Frontal cortex (tissue), 4 donors: ENCODE results near the gene GMPR2. TPM values are rescaled to one million over a fixed set of nuclear protein-coding genes. Genes with fewer than 3 reads are reported as not detected.

ENCODE experiments used
- DNase-seq, 2 donors: peaks; one replicate each; pipeline ENCODE4 v3.0.0; 2012; ENCODE audit warnings: low spot score in 2 of 2
- FAIRE-seq: peaks from 2 replicates; lab custom pipeline; 2012; peaks lifted over from hg19 to GRCh38; lab: Jason Lieb, UNC
- total RNA-seq: library from RNA; depleted of rRNA; stranded (reverse); fragments of >200 nt; gene quantifications from one replicate; pipeline ENCODE4 v1.2.3, GENCODE V29; 2014
- donor health status: control.
- donor health status: control.
- donor health status: control.

GMPR2 gene
- 51.8 TPM for total RNA-seq

DNA sequence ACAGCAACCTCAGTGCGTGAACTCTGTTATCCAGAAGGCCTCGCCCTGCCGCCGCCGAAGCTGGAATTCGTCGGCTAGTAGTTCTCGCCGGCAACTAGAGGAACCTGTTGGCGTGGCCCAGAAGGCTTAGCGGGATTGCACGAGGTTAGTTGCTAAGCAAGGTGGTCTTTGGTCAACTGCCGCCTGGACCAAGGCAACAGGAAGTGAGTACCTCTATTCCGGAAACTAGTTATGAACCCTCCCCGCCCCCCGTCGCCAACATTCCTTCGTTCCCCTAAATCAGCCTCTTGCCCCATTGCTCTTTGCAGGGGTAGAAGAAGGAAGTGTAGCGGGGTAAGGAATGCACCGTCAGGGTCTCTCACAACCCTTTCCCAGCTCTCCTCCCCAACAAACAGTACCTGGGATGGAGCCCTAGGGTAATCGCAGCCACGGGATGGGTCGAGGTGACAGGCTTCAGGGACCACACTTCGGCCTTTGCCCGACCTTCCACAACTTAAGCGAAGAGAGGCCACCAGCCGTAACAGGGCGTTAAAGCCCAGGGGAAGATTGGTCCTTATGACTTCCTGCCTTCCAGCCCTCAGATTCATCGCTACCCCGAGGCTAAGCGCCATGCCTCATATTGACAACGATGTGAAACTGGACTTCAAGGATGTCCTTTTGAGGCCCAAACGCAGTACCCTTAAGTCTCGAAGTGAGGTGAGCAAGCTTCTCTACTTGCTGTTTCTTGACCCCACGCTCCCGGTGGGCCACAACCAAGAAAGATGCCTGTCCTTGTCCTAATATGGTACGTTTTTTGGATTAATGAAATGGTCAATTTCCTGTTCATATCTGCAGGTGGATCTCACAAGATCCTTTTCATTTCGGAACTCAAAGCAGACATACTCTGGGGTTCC, at the start of gene GMPR2:
TSS of gene GMPR2 (plus strand) at position 285 of the 893 bp plus-strand sequence. CDS start at position 610, 325 bp downstream.
- DNase-seq, result peak; percentile 35 to 51
- no peak for FAIRE-seq

DNA sequence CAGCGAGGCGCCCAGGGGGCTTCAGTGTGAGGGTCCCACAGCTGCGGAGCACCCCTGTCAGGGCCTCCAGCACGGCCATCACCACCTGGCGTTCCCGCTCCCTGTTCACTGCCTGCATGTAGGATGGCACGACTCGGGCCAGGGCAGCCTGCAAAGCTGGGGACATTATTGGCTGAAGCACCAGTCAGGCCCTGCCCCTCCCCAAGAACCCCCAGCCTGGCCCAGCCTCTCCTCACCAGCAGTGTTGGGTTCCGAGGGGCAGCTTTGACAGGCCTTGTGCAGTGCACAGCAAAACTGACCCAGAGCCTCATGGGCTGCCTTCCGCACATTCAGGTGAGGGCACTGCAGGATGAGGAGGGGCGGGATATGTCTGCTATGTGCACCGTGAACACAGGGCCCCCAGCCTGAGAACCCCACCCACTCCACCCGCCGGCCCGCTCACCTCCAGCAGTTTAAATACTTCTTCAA, 49.7 kb upstream of the GMPR2 start:
- FAIRE-seq (no peak), DNase-seq (no peak)

DNA sequence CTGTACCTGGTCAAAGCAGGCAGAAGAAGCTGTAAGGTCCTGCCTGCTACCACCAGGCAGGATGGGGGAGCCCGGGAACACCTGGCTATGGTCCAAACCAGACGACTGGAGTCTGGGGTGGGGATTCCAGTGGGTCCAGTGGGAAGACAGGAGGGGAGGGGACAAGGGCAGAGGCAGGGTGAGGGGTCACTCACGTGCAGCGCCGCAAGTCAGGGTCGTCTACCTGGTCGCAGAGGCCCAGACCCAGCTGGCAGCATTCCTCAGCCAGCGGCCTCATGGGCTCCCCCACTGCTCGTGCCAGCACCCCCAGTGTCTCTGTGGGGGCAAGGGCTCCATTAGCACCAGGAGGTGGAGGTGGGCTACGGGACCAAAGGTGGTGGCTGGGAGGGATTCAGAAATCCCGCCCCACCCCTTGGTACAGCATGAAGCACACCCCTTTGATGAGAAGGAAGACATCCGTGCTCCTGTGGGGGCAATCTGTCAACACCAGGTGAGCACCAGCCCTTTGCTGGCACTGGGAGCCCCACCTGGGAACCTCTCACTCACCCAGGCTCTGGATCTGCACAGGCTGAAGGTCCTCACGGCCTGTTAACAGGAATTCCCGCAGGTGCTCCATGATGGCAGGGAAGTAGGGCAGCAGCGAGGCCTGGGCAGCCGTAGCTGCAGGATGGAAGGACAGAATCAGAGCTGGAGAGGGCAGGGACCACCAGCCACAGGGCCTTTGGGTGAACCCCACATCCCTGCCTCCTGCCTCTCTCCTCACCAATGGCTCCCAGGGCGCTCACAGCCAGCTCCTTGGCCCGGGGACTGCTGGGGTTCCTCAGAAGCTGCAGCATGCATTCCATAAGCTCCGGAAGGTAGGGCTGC, 48.4 kb upstream of the GMPR2 start:
- FAIRE-seq, result no peak
- no peak for DNase-seq

DNA sequence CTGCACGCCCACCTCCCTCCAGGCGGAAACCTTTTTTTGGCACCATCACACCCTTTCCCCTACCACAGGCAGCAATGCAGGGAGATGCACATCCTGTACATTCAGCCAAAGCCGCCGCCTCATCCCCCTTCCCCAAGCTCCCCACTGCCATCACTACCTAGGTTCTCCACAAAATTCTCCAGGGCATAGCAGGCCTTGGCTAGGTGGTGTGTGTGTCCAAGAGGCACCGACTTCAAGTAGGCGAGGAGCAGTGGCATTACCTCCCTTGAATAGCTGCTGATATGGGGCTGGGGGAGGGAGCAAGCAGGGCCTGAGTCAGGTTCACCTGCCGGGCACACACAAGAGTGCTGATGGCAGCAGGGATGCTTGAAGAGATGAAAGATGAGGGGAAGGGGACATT, 47.7 kb upstream of the GMPR2 start:
- no peak for DNase-seq
- no peak for FAIRE-seq

DNA sequence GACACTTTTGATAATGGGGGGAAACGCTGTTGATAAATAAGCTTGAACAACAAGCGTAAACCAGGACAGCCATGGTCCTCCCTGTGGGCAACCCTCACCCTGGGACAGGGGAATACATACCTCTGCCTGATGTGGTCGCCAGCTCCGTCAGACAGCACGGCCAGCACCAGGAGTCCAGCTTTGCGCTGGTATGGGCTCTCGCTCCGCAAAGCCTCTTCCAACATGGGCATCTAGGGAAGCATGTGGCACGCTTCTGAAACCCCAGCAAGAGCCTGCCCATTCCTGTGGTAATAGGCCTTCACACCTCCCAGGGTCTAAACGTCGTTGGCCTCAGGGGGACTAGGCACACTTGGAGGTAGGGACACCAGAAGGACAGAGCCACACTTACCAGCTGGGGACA, 47.0 kb upstream of the GMPR2 start:
- DNase-seq, result no peak
- no peak for FAIRE-seq

DNA sequence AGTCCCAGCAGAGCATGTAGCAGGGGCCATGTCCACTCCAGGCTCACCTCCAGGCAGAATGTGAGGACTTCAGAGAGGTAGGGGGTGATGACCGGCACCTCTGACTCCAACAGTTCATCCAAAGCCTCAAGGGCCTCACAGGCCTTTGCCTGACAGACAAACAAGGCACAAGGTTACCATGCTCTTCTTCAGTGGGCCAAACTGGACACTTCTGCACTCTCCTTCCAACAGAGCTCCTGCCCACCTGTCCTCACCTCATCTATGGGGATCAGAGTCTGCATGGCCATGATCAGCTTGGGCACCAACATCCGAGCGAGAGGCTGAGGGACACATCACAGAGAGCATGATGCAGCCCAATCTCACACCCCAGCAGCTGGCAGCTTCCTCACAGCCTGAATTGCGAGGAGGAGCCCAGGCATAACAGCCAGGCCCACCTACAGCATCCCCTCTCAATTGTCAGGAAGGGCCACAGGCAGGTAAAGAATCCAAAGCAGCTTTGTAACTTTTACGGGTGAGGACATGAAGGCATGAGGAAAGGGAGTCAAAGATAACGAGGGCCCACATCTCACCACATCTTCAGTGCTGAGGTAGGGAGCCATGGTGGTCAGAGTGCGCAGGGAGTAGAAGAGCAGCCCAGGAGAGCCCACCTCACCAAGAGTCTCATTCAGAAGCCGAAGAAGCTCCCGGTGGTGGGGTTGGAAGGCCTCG, 45.7 kb upstream of the GMPR2 start:
- FAIRE-seq (no peak), DNase-seq (no peak)

DNA sequence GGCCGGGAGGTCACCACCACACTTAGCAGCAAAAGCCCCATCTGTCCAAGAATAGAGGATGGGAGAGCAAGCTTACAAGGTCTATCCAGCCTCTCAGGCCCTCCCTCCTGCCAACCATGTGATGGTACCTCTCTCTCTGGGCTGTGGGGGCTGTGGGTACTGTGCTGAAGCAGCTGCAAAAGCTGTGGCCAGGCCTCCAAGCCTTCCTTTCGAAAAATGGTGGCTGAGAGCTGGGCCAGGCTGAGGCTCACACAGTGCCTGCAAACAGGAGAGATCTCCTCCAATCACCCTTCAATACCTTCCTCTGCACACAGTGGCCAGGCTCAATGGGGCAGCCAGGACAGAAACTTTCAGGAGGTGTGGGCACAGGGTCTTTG, 45.2 kb upstream of the GMPR2 start:
- no peak for DNase-seq
- FAIRE-seq, result no peak

DNA sequence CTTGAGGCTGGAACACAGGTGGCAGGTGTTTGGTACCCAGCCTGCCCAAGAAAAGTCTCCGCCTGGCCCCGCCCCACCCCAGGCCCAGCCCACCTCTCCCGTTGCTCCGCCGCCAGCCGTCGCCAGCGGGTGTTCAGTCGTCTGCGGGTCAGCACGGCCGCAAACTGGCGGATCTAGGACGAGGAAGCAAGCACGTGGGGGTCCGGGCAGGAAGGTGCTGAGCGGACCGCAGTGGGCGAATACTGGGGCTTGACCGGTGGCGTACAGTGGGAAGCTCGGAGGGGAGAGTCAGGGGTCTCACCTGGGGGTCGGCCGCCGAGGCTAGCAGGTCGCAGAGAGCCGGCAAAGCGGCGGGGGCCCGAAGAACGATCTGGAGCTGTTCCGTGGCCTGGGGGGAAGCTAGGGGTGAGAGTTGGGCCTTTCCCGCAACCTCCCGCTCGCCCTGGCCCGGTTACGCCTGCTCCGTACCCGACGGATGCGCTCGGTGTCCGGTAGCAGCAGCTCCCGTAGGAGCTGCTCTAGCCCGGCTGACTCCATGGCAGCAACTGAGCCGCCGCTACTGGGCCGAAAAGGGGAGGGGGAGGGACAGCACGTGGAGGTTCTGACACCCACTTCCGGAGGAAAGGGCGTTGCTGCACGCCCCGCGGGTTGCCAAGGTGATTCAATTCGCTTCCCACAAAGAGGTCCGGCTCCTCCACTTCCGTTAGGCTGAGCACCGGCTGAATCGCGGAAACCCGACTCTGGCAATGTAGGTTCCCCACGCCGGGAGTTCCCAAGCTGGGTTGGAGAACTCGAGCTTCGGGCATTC, 44.3 kb upstream of the GMPR2 start, which contains the start of gene IPO4:
TSS of gene IPO4 (minus strand) at position 566 of the 808 bp plus-strand sequence. CDS start at position 537, 29 bp downstream.
- DNase-seq (peak; percentile 96 to 100), FAIRE-seq (no peak)

DNA sequence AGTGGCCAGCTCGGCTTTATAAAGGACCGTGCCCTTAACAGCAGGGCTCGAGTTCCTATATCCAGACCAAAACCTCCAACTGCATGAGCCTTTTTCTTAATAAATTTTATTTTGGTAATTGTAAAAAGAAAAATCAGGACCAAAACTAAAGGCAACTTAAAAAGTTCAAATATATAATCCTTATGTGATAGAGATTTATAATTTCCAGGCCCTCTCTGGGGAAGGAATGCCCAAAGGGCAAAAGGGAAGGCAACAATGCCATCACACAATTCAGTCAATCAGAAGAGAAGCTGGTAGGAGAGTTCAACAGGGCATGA, 43.7 kb upstream of the GMPR2 start:
- FAIRE-seq (no peak), DNase-seq (no peak)

DNA sequence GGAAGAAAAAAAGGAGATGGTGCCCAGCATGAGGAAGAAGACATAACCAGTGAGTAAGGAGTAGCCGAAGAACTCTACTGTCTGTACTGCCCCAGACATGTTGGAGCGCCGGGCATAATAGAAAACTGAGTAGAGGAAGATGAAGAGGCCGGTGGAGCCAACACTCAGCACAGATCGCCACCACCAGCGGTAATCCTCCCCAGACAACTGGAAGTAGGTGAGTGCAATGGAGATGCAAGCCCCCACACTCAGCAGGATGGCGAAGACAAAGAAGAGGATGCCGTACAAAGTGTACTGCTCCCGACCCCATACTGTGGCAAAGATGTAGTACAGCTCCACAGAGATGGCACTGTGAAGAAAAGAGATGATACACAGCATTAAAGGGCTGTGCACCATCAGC, 43.3 kb upstream of the GMPR2 start:
- DNase-seq (no peak), FAIRE-seq (no peak)

DNA sequence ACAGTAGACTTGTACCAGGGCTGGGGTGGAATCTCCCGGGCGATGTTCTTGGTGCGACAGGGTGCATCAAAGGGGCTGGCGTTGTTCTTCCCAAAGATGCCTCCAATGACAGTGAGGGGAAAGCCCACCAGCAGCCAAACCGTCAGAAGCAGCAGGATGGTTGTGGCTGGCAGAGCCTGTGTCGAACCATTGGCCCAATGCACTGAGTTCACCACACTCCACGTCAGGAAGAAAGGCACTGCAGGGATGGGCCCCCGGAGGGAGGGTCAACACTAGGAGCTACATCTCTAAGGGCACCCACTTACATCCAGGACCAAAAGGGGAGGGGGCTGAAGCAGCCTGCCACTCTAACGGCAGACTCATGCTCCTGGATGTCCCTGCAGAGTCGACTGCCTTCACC, 42.3 kb upstream of the GMPR2 start:
- FAIRE-seq (no peak), DNase-seq (no peak)

DNA sequence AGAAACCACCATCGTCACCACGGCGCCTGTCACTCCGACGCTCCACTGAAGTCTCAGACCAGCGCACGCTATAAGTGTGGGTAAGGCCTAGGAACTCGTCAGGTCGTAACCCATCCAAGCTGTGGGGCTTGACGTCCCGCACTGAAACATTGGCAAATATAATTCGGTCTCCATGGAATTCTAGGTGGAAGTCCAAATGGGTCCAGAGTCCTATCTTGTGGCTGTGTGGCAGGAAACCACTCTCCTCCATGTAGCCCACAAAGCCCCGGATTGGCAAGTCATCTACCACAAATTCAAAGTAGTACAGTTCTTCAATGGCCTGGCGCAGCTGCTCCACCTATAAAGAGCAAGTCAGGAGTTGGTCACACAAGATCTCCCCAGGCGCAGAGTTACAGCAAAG, 39.8 kb upstream of the GMPR2 start:
- DNase-seq (no peak), FAIRE-seq (no peak)

DNA sequence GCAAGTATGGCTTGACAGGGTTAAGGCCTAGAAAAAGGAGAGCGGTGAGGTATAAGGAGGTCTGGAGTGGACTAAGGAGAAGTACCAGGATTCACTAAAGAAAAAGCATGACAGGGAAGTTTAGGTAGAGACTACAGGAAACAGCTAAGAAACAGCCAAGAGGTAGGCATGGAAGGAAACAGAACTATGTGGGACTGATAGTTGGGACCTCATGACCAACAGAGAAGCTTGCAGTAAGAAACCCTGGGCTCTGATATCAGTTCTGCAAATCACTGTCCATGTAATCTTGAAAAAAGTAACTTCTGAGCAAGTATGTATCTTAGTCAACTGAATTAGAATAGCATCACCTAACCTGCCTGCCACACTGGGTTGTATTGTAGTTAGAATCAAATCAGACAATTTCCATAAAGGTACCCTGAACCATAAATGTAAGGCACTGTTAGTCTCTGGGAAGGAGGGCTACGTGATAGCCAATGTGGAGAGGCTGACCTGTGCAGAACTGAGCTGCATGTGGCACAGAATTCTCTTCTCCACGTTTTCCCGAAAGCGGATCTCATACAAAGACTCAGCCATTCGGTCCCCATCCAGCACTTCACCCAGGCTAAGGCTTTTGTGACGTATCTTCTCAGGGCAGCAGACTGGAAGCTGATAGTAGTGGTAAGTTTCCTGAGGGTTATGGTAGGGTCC, 38.4 kb upstream of the GMPR2 start:
- DNase-seq (no peak), FAIRE-seq (no peak)

DNA sequence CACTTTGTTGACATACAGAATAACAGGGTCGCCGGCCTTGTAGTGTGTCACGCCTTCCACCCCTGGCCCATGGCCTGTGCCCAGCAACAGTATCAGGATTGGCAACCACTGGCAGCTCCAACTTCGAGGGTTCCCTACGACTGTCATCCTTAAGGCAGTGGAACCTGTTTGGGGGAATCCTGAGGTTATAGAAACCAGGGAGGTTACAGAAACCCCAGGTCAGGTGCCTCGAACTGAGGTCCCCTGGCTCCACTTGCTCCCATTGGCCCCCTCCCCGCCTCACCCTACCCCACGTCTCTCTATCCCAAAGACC, 37.9 kb upstream of the GMPR2 start:
- DNase-seq (no peak), FAIRE-seq (no peak)

DNA sequence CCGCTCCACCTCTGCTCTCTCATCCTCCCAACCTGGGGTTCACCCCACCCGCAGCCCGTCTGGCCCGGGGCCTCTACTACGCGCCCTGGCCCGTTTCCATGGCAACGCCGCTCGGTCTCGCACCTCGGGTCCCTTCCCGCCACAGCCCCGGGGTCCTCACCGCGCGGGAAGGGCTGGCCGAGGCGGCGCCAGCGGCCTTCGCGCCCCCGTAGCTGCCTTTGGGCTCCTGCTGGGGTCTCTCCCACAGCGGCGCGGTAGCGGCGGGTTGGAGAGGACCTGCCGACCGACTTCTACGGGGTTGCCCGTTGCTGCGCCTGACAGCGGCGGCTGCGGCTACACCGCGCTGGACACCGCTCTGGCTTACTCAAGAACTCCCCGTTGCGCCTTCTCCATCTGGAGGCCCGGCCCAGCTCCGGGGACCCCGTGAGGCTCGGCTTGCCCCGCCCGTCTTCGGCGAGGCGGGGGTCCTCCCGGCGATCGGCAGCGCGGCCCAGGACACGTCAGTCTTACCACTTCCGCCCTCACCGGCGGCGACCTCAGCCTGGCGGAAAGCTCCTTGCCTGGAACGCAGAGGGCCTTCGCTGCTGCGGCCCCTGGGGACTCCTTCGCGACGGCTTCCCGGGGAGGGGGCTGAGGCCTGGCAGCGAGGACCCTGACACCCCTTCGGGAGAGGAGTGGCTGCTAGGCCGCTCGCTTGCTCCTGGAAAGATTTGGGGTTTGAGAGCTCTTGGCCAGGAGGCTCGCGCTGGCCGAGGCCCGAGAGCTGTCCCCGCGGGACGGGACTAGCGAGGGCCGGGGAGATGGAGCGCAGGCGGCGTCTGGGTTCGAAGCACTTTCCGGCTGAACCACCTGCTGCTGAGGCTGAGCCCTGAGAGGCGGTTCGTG, 37.3 kb upstream of the GMPR2 start, which contains the start of gene TM9SF1:
TSS of gene TM9SF1 (minus strand) at position 256 of the 885 bp plus-strand sequence. CDS start 422 bp downstream, outside the sequence.
- FAIRE-seq, result no peak
- peak; percentile 86 to 96 for DNase-seq

DNA sequence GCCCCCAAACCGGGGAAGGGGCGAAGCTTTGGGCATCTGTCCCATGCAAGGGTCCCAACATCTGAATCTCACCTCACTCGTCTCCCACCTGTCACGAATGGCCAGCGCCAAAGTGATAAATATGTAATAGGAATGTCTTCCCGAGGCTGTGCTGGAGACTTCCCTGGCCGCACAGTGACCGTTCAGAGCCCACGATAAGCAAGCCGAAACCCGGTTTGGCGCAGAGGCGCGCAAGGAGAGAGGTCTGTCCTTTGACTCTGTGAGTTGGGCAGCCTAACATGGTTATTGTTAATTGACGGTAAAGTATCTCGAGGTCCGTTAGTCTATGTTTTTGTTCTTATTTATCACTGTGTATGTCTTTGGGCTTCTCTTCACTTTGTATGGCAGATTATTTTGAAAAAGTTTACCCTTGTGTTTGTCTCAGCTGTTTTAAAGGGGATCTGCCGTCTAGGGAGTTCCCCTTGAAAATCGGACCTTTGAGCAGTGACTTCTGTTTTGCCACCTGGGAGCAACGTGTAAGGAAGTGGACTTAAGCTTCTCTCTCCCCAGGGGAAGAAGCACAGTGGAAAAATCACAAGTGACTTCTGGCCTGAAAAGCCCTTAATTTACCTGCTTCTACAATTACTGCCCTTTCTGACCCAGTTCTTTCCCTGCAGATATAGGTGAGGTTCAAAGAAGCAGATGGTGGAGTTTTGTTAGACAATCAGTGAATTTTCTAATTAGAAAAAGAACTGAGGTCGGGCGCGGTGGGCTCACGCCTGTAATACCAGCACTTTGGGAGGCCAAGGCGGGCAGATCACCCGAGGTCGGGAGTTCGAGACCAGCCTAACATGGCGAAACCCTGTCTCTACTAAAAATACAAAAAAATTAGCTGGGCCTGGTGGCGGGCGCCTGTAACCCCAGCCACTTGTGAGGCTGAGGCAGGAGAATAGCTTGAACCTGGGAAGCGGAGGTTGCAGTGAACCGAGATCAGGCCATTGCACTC, 36.4 kb upstream of the GMPR2 start:
- FAIRE-seq (no peak), DNase-seq (peak in 1 of 2 donors; percentile 35)

DNA sequence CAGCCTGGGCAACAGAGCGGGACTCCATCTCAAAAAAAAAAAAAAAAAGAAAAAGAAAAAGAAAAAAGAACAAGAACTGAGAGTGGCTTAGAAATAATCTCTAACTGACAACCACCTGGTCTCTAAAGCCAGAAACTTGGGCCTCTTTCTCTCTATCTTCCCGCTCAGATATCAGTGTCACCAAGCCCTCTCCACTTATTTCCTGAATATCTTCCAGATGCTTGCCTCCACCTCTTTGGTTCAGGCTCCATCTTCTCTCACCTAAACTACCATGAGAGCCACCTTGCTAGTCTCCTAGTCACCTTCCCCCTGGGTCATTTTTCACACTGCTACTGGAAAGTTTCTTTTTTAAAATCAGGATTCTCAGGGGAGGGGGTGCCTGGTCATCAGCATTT, 35.7 kb upstream of the GMPR2 start:
- no peak for DNase-seq
- no peak for FAIRE-seq
